ENCODE results near the gene LIN37. TPM values are rescaled to one million over a fixed set of nuclear protein-coding genes. Genes with fewer than 3 reads are reported as not detected.

The LIN37 gene
- total and polyA plus RNA-seq, 2 experiments from 2014 or later, result 4.3 to 6.8 TPM

GRCh38 chr19:35725216-35725861 is 23.0 kb upstream of the LIN37 start (continued):
- no peak for TF ChIP-seq CREB1 (CRISPR knock-in tag; IDR thresholded peaks at IDR 0.05; ENCODE audit: low read depth)
- TF ChIP-seq NANOG (IDR thresholded peaks at IDR 0.05; ENCODE audit: borderline replicate concordance), result no peak
- TF ChIP-seq STAT1 (IDR thresholded peaks at IDR 0.05; ENCODE audit: unreplicated experiment), result no peak
- TF ChIP-seq JUNB (IDR thresholded peaks at IDR 0.05; ENCODE audit: unreplicated experiment), result no peak
- TF ChIP-seq ETS1 (IDR thresholded peaks at IDR 0.05), result no peak

GRCh38 chr19:35727053-35727955 is 21.1 kb upstream of the LIN37 start:
- ATAC-seq, result no peak
- Histone ChIP-seq H3K27ac (ENCODE audit: low read depth) (no peak overlapping the region), H4K20me1 (replicated peaks; ENCODE audit: insufficient read depth) (peaks cover 5% of the 10 kb centered on the region), H3K36me3 (ENCODE audit: insufficient read depth) (peaks cover 29% of the 10 kb centered on the region; the same call in 1 of the 2 replicates), H3K9me2 (ENCODE audit: insufficient read depth) (no peaks in the 10 kb centered on the region), H3K79me2 (replicated peaks; ENCODE audit: insufficient read depth) (no peaks in the 10 kb centered on the region), H3F3A (replicated peaks; ENCODE audit: low read depth) (no peaks in the 10 kb centered on the region), H3K27me3 (ENCODE audit: insufficient read depth) (no peaks in the 10 kb centered on the region), H2AFZ (no peak overlapping the region), H3K4me1 (ENCODE audit: insufficient read depth) (no peaks in the 10 kb centered on the region), H3K4me3 (no peak overlapping the region), H3K4me2 (no peak overlapping the region)
- no peak for TF ChIP-seq ZNF462 (CRISPR knock-in tag; IDR thresholded peaks at IDR 0.05)
- Mint-ChIP-seq H3K36me3 (ENCODE audit: low read depth) (peaks cover 86% of the 10 kb centered on the region), H3K4me1 (no peaks in the 10 kb centered on the region), H3K4me3 (no peak overlapping the region), H3K9me3 (no peaks in the 10 kb centered on the region), H3K27me3 (ENCODE audit: insufficient read depth, low read depth, poor library complexity) (peaks cover 16% of the 10 kb centered on the region), H3K27ac (no peak overlapping the region)
- no peak for DNase-seq (ENCODE audit: low spot score)

Data from GM23338 (cell line).